Measurements from ENCODE around the gene EIF2AK3.
"Not testable (repeated sequence)": the region's sequence is repeated elsewhere in the genome, so short reads cannot be mapped to it uniquely, and the experiment has no call there.

The EIF2AK3 gene

DNA sequence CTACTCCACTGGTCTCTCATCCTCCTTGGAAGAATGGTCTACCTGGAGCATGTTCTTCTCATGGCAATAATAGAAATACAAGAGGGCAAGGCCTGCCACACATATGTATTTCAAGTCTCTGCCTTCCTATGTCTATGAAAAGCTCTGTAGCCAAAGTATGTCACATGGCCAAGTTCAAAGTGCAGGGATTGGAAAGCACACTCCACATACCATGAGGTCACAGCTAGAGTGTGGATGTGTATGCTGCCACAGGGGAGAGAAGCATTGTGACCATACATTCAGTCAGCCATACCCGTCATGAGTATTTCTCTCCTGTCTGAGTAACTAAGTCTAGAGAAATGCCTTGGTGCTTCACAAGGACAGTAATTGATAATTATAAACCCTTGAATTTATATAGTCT, 8.8 kb upstream of the EIF2AK3 start:
- DNase-seq (ENCODE audit: low spot score): no peak

DNA sequence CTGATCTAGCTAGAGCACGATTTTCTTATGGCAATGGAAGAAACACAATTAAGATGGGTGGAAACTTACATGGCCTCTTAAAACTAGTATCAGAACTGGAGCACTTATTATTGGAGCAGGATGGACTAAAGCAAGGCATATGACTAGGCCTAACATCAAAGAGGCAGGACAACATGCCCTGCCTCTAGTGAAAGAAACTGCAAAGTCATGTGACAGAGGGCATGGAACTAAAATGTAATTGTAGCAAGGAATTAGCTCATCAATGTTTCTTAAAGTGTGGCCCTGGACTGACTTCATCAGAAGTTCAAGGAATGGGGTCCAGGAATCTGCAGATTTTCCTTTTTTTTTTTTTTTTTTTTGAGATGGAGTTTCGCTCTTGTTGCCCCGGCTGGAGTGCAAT, 5.3 kb upstream of the EIF2AK3 start:
- DNase-seq (ENCODE audit: low spot score): no peak

DNA sequence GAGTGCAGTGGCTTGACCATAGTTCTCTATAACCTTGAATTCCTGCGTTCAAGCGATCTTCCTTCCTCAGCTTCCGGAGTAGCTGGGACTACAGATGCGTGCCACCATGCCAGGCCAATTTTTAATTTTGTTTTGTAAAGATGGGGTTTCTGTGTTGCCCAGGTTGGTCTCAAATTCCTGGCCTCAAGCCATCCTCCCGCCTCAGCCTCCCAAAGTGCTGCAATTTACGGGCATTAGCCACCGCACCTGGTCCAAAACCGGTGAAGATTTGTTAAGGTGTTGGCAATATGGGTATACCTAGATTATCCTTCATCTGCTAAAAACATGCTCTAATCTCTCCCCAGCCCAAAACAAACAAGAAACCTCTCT, 1.3 kb upstream of the EIF2AK3 start:
- no peak for DNase-seq (ENCODE audit: low spot score)

DNA sequence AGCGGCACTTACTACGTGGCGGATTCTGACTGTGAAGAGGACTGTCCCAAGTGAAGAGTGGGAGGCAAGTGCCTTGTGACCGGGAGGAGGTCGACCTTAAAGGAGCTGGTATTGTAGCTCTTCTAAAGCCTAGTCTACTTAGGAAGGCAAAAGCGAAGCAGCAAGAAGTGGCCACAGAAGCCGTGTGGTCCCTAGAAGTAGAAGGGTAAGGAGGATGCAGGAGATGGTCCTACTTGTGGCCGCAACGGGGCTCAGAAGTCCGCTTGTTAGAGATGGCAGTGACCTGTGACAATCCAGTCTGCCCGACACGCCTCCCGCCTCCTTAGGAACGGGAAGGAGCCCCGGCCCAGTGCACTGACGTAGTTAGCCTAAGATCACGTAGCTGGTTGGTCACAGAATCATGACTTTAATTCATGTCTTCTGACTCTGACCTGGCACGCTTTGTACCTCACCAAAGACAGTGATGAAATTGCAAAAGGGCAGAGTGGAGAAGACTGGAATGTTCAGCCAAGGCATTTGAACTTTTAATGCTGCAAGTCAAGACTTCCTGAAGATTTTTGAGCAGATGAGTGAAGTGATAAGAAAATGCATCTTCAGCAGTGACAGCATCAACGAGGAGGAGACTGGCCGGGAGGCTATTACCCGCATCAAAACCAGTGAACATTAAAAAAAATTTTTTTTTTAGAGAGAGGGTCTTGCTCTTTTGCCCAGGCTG, 749 bp upstream of the EIF2AK3 start:
- peak; percentile 70 for DNase-seq (ENCODE audit: low spot score)

DNA sequence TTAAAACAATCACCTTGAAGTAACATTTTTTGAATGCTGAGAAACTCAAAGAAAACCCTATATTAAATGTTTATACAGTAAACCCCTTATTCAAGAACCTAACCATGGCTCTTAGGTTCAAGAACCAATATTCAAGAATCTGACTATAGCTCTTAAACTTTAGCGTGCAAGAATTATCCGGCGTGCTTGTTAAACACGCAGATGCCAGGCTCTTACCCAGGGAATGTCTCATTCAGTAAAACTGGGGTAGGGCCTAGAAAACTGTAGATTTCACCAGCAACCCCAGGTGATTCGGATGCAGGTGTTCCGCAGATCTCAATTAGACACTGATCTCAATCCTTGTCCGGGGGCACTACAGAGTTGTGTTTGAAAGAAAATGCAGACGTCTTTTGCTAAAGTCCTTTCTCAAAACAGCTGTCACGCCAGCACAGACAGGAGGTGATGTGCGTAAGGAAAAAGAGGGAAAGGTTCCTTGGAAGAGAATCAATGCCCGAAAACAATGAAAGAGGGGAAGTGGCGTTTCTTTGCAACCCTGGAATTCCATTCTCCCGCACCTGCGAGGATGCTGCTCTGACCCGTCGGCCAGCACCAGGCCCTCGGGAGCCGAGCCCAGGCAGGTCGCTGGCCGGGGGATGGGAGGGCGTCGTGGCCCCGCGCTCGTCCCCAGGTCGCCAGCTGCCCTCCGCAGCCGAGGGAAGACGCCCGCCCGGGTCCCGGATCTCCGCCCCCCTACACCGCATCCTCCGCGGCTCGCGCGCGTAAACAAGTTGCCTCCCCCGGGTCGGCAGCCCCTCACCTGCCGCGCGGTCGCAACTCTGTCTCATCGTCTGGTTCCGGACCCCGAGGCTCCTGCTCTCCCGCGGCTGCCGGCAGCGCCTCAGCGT, 851 bp downstream of the EIF2AK3 start:
- DNase-seq (ENCODE audit: low spot score): peak; percentile 61

DNA sequence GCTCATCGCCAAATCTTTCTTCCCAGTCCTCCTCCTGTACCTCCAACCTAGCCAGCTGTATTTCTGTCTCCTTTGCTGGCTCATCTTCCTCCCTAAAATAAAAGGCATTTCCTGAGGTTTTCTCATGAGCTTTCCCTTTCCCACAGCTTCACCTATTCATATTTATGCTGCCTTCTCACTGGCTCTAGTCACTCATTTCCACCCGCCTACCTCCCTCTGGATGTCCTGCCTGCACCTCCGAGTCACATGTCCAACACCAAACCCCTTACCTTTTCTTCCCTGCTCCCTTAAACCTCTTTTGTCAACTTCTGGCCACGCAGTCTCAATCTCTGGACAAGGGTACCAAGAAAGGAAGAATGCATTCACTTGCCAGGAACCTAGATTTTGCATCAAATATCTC, 2.8 kb downstream of the EIF2AK3 start:
- no peak for DNase-seq (ENCODE audit: low spot score)

DNA sequence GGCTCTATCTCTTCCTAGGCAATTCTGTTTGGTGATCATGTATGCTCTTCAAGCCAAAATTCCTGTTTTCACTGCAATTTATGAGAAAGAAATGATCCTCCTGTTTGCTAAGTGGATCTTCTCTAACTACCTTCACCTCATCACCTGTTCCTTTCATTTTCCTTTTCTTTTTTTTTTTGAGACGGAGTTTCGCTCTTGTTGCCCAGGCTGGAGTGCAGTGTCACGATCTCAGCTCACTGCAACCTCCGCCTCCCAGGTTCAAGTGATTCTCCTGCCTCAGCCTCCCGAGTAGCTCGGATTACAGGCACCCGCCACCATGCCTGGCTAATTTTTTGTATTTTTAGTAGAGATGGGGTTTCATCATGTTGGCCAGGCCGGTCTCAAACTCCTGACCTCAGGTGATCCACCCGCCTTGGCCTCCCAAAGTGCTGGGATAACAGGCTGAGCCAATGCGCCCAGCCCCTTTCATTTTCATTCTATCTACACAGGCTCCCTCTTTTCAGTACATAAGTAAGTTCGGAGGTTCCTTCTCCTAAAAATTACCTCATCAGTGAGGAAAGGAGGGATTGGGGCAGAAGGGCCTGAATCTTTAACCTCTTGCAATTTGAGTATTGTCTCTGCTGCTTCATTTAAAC, 3.3 kb downstream of the EIF2AK3 start:
- not testable (repeated sequence) for DNase-seq (ENCODE audit: low spot score)

DNA sequence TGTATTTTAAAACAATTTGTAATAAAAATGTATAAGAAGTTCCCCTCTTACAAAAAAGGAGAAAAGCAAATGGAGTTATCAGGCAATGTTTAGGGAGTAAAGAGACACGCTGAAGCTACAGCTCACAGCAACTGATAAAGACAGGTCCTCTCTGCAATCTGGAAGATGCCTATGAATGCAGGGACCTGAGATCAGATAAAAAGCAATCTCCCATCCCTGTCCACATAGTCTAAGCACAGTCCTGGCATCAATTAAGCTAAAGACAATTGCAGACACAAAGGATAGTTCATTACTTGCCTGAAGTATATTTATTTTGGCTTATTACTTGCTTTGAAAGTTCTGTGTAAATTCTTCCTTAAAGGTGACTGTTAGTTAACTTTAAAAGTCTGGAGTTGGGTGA, 5.0 kb downstream of the EIF2AK3 start:
- DNase-seq (ENCODE audit: low spot score): no peak

DNA sequence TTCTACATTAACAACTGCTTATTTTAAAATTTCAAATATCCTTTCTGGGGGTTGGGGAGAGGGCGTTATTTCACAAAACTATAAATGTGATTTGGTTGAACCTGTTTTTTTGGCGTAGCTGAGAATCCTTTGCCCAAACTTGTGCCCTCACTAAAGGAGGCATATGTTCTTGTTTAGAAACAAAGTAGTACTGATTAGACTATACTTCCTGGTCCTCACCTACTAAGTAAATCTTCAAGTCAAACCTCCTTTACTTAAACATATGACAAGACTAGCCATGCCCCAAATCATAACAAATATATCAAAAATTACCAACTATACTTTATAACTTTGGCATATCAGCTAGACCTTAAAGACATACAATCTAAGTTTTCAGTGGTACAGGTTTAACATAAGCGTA, 5.8 kb downstream of the EIF2AK3 start:
- DNase-seq (ENCODE audit: low spot score): no peak

DNA sequence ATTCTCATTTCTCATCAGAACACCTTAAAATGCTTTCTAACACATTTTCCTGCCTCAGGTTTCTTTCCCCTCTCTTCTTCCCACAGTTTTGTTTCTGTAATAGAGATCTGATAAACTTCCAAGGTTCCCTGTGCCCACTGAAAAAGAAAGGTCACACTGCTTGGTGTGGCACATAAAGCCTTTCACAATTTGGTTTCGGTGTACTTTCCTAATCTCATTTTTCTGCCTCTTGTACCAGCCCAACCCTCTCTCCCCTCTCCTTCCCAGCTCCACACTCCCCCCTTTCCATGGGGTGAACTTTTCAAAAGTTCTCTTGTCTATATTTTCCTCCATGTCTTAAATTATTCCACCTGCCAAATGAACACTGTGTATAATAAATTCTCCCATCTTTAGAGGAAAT, 7.2 kb downstream of the EIF2AK3 start:
- no peak for DNase-seq (ENCODE audit: low spot score)

DNA sequence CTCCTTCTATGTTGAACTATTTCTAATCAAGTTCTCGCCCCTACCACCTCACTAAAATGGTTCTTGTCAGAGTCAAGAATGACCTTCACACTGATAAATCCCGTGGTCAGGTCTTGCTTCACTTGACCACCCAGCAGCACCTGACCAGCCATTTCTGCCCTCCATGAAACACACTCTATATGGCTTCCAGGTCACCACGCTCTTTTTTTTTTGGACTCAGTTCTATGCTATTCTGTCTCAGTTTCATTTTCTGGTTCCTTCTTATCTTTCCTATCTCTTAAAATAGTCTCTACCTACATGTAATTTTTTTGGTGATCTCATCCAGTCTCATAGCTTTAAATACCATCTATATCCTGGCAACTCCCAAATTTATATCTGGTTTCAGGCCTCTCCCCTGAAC, 11.4 kb downstream of the EIF2AK3 start:
- peak; percentile 13 for DNase-seq (ENCODE audit: low spot score)

DNA sequence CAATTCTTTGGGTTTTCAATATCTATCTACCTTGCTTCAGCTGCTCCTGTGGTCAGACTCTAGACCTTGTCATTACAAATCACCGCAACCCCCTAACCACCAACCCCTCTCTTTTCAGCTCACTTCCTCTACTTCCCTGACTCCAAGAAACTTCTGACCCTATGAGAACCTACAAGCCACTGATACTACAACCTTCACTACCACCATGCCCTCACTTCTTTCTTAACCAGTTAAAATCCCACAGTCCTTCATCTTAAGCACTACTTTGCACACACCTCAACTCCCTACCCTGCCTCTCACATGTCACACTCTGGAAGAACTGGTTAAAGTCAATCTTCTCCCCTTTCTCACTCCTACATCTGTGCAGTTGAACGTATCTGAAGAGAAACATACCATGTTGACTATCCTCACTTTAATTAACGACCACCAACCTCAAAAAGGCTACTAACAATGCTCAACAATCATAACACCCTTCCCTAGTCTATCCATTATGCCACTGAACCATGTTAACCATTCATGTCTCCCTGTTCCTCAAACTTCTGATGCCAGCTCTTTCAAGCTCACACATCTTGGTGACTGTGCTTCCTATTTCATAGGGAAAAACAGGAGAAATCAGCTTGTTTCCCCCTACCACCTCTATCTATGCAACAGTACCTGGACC, 12.6 kb downstream of the EIF2AK3 start:
- DNase-seq (ENCODE audit: low spot score): no peak

DNA sequence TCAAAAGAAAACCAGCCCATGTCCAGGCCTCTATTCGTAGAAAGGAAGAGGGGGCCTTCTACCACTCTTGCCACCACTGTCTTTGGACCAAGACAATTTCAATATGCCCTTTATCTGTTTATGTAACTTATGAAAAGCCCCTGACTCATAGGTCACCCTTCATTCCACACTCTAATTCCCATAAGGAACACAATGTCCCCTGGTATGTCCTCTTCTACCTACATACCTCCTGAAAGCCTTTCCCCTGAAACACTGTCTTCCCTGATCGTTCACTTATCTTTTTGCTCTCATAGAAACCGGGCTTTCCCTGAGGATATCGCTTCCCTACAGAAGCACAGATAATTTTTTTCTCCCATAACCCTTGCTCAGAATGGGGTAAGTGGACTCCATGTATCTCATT, 13.3 kb downstream of the EIF2AK3 start:
- DNase-seq (ENCODE audit: low spot score): no peak

DNA sequence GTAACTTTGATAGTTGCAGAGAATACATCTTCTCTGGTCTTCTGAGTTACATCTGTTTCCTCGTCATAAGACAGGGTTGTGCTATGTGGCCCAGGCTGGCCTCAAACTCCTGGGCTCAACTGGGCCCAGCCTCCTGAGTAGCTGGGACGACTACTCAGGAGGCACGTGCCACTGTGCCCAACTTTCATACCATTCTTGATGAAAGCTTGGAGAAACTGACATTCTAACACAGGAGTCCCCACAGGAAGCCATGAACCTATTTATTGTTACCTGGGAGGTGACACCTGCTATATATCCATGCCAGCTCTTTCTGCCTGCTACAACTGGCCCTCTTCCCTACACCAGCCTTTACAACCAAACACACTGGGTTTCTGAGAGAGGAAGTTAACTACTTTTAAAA, 19.1 kb downstream of the EIF2AK3 start:
- peak; percentile 24 for DNase-seq (ENCODE audit: low spot score)

DNA sequence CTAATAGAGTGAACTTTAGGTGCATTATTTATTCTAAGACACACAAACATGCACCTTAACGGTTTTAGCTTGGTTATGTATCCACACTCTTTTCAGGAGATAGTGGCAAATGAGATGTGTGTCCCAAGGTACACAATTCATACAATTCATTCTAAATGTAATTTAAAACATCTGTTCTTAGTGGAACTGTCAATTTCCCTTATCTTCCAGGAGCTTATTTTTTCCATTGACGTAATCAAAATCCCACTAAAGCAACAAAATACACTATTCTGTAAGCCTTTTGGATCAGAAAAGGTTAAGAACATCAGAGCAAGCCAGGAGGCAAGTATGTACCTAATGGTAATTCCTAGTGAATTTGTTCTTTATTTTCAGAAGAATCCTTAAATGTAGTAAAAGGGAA, 19.8 kb downstream of the EIF2AK3 start:
- DNase-seq (ENCODE audit: low spot score): no peak

DNA sequence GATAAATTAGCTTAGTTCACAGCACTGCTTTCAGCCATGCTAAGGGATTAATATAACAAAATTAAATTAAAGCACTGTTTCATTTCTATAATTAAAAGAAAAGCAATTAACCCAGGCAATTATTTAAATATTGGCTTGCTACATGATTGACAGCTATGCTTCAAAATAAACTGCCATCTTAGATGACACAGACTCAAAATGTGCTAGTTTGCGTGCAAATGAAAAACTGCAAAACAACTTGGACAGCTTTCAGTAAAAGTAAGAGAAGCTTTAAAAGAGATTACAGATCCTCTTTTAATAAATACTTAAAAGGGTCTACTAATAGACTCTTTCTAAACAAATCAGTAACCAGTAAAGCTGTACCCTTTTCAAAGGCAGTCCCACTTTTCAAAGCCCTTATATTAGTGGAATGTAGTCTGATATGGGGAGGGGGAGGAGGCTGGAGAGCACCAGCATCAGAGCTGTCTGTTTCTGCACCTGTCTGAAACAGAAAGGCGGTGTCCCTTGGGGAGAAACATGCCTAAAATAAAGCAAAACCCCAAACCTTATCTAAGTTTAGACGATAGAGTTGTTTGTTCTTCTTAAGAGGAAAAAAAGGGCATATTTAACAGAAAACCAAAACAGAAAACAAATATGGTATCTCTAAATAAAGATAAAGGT, 20.8 kb downstream of the EIF2AK3 start:
- DNase-seq (ENCODE audit: low spot score): peak; percentile 70

DNA sequence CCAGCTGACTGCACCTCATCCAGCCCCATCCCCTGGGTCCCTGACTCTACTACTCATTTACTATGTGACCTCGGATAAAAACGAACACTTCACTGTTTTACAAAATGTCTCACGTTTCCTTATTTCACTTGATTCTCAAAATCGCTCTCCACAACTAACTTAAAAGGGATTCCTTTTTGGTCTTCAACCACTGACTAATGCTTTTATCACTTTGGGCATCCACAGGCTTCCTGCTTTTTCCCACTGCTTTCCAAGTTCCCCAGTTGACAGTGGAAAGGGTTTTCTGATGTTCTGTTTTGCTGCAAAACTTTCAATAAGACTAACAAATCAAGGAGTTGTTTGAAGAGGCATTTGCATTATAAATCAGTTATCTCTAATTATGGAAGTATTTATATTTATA, 24.1 kb downstream of the EIF2AK3 start:
- no peak for DNase-seq (ENCODE audit: low spot score)

DNA sequence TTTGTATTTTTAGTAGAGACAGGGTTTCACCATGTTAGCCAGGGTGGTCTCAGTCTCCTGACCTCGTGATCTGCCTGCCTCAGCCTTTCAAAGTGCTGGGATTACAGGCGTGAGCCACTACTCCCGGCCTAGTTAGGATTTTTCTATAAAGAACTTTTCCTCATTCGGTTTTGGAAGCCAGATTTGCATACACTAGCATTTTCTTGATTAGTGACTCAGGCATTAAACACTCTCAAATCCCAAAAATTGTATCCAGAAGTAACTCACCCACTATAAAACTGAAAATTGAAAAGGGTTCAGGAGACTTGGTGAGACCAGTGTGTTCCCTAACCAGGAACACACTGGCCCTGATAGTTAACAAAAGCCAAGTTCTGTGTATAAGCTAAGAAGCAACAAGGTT, 25.2 kb downstream of the EIF2AK3 start:
- DNase-seq (ENCODE audit: low spot score): no peak

DNA sequence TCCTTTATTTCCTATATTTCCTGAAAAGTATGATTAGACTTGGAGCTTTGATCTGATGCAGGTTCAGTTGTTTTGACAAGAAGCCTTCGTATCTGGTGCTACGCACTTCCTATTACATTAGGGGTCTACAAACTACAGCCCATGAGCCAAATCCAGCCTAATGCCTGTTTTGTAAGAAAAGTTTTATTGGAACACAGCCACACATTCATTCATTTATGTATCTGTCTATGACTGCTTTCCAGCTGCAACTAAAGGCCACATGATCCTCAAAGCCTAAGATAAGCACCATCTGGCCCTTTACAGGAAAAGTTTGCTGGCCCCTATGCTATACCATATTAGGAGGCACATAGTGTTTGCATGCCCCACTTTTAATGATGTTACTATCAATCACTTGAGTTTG, 26.0 kb downstream of the EIF2AK3 start:
- no peak for DNase-seq (ENCODE audit: low spot score)

DNA sequence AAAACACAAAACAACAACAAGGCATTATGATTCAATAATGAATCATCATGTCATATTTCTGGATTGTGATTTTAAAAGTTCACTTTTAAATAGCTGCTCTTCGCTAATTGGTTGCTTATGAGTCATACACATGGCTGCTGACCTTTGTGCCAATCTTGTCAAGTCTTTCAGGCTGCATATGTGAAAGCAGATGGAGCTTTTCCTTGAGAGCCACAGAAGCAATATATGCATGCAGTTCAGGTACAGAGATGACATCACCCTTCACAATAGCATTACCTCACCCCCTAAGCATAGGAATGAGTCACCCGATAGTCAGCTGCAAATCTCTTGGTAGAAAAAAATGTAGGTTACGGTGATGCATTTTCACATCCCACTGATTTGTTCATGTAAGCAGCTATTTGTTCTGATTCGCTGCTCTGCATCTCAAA, 27.2 kb downstream of the EIF2AK3 start:
- DNase-seq (ENCODE audit: low spot score): peak; percentile 83

DNA sequence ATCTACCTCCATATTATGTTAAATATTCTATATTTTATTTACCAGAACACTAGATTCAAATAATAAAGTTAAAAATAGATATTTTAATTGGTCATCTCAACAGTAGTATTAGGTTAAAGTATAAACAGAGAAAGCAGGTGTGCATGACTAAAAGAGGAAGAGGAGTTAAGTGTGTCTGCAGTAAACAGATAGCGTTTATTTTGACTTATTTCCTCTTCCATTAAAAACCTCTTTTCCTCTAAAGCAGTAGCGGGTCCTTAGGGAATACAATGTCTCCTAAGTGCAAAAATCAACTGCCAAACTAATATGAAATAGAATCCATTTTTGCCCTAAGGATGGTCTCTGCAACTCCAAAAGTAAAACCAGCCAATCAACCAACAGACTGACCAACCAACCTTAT, 27.7 kb downstream of the EIF2AK3 start:
- DNase-seq (ENCODE audit: low spot score): peak; percentile 47

DNA sequence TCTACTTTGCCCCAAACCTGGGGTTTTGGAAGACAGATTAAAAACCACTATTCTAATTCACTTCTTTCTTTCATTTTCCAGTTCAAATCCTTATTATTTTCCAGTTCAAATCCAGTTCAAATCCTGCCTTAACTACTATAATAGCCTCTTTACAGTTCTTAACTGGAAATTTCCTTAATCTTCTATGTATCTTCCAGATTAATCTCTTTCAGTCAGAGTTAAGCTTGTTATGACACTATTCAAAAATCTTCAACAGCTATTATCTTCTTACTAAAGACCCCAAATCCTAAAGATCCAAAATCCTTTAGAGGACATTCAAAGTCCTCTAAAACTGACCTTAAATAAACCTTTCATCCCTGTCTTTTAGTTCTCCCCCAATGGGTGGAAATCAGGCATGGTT, 30.1 kb downstream of the EIF2AK3 start:
- no peak for DNase-seq (ENCODE audit: low spot score)
